B cell (primary cell): ENCODE data around the gene HTRA2.

Experiments
- EZH2 ChIP-seq: IDR thresholded peaks from 2 replicates; pipeline ENCODE4 v1.6.1; 2012; ENCODE audit warnings: borderline replicate concordance, low read depth, mild to moderate bottlenecking, moderate library complexity, low read length; ENCODE audit not compliant: insufficient read depth, poor library complexity, severe bottlenecking
- TF ChIP-seq, protein P1 (sequence below): fragments of 200-600 bp; IDR thresholded peaks from one replicate; pipeline ENCODE4 v1.8.0; 2022; ENCODE audit warnings: antibody characterized with exemption, mild to moderate bottlenecking

DNA sequence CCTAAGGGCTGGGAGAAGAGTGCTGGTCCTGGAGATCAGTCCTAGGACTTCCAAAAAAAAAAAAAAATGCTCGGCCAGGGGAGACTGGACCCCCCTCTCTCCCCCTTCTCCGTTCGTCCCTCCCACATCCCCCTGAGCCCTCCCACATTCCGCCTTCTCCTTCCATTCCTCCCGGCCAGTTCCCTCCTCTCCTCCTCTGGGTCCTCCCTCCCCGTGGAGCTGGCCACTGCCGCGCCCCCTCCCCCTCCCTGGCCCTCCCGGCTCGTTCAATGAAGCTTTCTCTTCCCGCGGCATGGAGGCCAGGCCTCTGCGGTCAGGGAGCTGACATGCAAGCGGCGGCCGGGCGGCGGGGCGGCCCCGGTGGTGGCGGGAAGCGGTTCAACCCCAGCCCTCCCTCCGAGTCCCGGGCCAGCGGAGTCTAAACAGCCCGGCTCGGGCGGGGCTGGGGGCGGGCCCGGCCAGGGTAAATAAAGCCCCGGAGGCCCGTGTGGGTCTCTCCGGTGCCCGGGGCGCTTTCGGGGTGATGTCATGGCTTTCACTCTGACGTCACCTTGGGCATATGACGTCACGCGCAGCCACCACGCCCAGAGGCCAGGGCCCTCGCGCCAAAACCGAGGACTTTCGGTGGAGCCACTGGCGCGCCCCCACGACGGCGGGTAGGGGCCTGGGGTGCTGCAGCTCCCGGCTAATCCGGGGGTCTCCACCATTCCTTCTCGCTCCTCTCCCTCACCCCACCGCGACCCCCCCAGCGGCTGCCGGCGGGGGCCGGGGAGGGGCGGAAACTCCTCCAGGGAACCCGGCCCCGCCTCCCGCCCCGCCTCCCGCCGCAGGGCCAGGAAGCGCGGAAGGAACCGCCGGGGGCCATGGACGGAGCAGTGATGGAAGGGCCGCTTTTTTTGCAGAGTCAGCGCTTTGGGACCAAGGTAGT is 24.4 kb downstream of the HTRA2 start, which contains the start of the genes DOK1 and LOXL3:
- TF ChIP-seq, protein P1, sequence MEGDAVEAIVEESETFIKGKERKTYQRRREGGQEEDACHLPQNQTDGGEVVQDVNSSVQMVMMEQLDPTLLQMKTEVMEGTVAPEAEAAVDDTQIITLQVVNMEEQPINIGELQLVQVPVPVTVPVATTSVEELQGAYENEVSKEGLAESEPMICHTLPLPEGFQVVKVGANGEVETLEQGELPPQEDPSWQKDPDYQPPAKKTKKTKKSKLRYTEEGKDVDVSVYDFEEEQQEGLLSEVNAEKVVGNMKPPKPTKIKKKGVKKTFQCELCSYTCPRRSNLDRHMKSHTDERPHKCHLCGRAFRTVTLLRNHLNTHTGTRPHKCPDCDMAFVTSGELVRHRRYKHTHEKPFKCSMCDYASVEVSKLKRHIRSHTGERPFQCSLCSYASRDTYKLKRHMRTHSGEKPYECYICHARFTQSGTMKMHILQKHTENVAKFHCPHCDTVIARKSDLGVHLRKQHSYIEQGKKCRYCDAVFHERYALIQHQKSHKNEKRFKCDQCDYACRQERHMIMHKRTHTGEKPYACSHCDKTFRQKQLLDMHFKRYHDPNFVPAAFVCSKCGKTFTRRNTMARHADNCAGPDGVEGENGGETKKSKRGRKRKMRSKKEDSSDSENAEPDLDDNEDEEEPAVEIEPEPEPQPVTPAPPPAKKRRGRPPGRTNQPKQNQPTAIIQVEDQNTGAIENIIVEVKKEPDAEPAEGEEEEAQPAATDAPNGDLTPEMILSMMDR: no peak
- TF ChIP-seq EZH2: no peak
